SKM-1 (cell line): Measurements from ENCODE around the gene RNF113A.
"Not testable (repeated sequence)": the region's sequence is repeated elsewhere in the genome, so short reads cannot be mapped to it uniquely, and the experiment has no call there.

ENCODE experiments used
- DNase-seq: peaks from one replicate; lab custom pipeline; 2025; ENCODE audit not compliant: unreplicated experiment; lab: John Stamatoyannopoulos, UW

Gene RNF113A

DNA sequence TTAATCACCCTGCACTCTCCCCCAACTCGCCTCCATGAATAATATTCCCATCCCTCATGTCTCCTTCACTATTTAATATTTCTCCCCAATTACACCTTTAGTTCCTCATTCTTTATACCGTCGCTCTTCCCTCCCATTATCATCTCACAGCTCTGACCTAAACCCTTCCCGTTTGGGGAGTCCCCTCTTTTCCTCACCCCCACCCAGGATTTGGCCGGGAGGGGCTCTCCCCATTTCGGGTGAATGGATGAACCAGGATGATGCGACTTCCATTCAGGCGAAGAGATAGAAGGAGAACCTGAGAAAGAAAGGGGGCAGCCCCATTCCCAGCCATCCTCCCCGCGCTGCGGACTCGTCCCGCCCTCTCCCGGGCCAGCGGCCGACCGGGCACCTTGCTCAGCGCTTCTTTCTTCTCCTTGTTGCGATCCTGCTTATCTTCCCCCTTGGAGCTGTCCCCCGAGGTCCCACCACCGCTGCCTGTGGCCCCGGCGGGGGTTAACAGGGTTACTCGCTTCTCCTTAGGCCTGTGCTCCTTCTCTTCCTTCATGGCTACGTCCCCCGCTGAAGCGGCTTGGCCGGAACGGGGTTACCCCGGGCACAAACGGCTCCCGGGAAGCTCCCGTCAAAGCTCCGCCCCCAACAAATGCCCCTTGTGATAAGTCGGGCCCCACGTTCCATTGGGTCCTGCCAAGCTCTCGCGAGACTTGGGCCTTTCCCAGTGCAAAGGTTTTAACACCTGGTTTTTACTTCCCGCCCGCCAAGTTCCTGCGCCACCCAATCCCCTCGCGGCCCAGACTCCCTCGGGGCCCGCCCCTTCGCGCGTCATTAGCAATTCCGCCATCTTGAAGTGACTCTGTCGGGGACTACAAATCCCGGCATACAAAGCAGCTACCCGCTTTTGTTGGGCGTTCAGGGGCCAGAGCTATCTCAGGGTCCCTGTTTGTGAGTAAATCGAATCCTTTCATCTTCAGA lies 18.9 kb downstream of the RNF113A start, which contains the start of gene UPF3B:
Gene UPF3B, minus strand, starts transcription at position 582 of the 972 bp plus-strand sequence. Its CDS starts 35 bp downstream, at position 547.
- DNase-seq = peak; percentile 87

DNA sequence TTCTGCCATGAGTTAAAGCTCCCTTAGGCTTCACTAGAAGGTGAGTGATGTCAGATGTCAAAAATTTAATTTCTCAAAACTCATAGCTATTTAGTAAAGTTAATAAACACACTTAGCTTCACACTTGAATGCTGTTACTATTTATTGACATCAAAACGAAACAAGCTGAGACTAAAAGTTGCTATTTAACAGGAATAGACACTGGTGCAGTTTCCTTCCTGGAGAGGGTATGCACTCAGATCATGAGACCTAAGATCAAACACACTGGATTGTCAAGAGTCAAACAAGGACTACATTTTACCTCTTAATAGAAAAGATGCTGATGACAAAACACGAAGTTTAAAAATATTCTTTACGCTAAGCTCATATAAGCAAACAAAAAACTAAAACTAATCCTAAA lies 37.6 kb downstream of the RNF113A start:
- no peak for DNase-seq

DNA sequence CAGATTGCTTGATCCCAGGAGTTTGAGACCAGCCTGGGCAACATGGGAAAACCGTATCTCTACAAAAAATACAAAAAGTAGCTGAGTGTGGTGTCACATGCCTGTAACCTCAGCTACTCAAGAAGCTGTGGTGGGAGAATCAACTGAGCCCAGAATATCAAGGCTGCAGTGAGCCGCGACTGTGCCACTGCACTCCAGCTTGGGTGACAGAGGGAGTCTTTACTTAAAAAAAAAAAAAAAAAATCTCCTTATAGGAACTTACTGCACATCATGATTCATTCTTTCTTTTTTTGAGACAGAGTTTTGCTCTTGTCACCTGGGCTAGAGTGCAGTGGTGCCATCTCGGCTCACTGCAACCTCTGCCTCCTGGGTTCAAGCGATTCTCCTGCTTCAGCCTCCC lies 43.1 kb downstream of the RNF113A start:
- no peak for DNase-seq

DNA sequence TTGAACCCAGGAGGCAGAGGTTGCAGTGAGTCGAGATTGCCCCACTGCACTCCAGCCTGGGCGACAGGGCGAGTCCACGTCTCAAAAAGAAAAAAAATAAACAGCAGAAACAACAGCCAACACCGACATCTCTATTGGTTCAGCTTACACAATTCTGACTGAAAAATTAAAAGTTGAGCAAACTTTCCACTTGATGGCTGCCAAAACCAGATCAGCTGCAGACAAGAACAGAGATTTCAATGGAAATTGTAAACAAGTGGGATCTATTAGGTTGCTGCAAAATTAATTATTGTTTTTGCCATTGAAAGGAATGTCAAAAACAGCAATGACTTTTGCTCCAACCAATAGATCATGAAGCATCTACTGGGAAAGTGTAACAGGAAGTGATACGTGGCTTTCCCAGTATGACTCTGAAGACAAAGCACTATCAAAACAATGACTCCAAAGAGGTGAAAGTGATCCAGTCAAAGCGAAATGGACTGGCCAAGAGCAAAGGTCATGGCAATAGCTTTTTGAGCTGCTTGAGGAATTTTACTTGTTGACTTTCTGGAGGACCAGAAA lies 45.1 kb downstream of the RNF113A start:
- no peak for DNase-seq

DNA sequence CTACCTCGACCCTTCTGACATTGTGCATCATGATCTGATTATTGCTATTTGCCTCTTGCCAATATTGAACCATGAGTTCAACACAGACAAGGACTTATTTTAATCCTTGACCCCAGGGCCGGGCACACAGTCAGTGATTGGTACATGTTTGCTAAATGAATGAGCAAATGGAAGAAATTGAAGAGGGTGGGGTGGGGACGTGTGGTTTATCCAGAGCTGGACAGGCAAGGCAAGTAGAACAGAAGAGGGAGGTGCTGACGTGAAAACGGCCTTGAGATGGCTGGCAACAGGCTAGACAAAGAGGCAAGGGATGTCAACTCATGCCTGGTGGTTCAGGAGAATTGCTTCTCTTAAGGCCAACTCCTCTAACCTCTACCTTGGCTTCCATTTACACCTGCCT lies 47.3 kb downstream of the RNF113A start:
- DNase-seq = not testable (repeated sequence)

DNA sequence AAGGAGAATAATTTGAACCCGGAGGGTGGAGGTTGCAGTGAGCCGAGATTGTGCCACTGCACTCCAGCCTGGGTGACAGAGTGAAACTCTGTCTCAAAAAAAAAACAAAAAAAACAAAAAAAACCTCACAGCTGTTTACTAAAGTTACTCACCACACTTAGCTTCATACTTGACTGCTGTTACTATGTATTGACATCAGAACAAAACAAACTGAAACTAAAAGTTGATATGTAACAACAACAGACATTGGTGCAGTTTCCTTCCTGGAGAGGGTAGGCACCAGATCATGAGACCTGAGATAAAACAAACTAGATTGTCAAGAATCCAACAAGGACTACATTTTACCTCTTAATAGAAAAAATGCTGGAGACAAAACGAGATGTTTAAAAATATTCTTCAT lies 49.8 kb downstream of the RNF113A start:
- DNase-seq = not testable (repeated sequence)
